Fibroblast of the aortic adventitia (primary cell): ENCODE results near the gene PLCH1. TPM values are rescaled to one million over a fixed set of nuclear protein-coding genes. Genes with fewer than 3 reads are reported as not detected.

Experiments
- DNase-seq: peaks from one replicate; pipeline ENCODE4 v3.0.0-alpha.2; 2010; ENCODE audit warnings: low read depth
- H3K4me3 ChIP-seq: 2 replicates; pipeline ENCODE4 v1.5.1; 2011; ENCODE audit warnings: low read depth, mild to moderate bottlenecking, control low read depth, low read length, moderate library complexity
- CTCF ChIP-seq: IDR thresholded peaks from 2 replicates; pipeline ENCODE4 v1.5.1; 2011; ENCODE audit warnings: mild to moderate bottlenecking, low read length, control low read depth, inconsistent platforms; ENCODE audit not compliant: insufficient read depth
- total RNA-seq: library from RNA; depleted of rRNA; stranded (reverse); fragments of >200 nt; gene quantifications from 2 replicates; pipeline ENCODE4 v1.2.3, GENCODE V29; 2012; ENCODE audit warnings: low replicate concordance

PLCH1 gene
- total RNA-seq, 1 donor: 0.09 TPM

- no peak for TF ChIP-seq CTCF
- H3K4me3 ChIP-seq: no peak overlapping the region
- no peak for DNase-seq
These were observed 309.1 kb downstream of the PLCH1 start for GRCh38 chr3:155435821-155436220.

GRCh38 chr3:155431856-155432570 lies 312.9 kb downstream of the PLCH1 start:
- TF ChIP-seq CTCF: no peak
- DNase-seq: no peak
- H3K4me3 ChIP-seq: no peak overlapping the region

GRCh38 chr3:155428563-155428962 lies 316.3 kb downstream of the PLCH1 start:
- TF ChIP-seq CTCF: no peak
- H3K4me3 ChIP-seq: no peak overlapping the region

GRCh38 chr3:155426524-155427230 lies 318.2 kb downstream of the PLCH1 start:
- no peak for TF ChIP-seq CTCF
- DNase-seq: peak; percentile 66
- no peak overlapping the region for H3K4me3 ChIP-seq

More at GRCh38 chr3:155428563-155428962, 316.3 kb downstream of the PLCH1 start:
- peak; percentile 75 for DNase-seq

GRCh38 chr3:155425396-155425795 lies 319.5 kb downstream of the PLCH1 start:
- no peak for TF ChIP-seq CTCF
- no peak for DNase-seq
- H3K4me3 ChIP-seq: no peak overlapping the region

GRCh38 chr3:155424323-155424710 lies 320.6 kb downstream of the PLCH1 start:
- no peak for TF ChIP-seq CTCF
- no peak for DNase-seq
- no peak overlapping the region for H3K4me3 ChIP-seq
